ENCODE results near the gene RASAL2.
"Not testable (repeated sequence)": the region's sequence is repeated elsewhere in the genome, so short reads cannot be mapped to it uniquely, and the experiment has no call there.

Gene RASAL2

DNA sequence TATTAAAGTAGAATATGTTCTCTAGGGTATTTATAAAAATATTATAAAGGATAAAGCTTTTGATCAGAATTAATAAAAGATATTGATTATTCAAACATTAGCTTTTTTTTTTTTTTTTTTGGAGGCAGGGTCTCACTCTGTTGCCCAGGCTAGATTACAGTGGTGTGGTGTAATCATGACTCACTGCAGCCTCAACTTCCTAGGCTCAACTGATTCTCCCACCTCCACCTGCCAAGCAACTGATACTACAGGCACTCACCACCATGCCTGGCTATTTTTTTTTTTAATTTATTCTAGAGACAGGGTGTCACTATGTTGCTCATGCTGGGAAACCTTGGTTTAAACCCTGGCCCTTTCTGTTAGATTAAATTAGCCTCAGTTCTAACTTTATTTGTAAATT, 214.5 kb downstream of the RASAL2 start:
- no peaks in the 10 kb centered on the region for H3K9me3 ChIP-seq (ENCODE audit: insufficient read depth, low read length)
- no peak overlapping the region for H2AFZ ChIP-seq (ENCODE audit: low read depth, low read length)
- H3K79me2 ChIP-seq (ENCODE audit: low read length): no peaks in the 10 kb centered on the region
- no peak overlapping the region for H3K9ac ChIP-seq (ENCODE audit: low read length)
- TF ChIP-seq EZH2phosphoT487 (IDR thresholded peaks at IDR 0.05; ENCODE audit: low read depth) (no peak), CTCF (IDR thresholded peaks at IDR 0.05; ENCODE audit: low read depth, low read length) (no peak)
- no peaks in the 10 kb centered on the region for H3K36me3 ChIP-seq (replicated peaks; ENCODE audit: low read depth, low read length)
- no peak overlapping the region for H3K27ac ChIP-seq (ENCODE audit: low read length)
- H4K20me1 ChIP-seq (ENCODE audit: insufficient read depth, low read length): no peaks in the 10 kb centered on the region
- no peak overlapping the region for H3K4me3 ChIP-seq (ENCODE audit: low read length)
- no peak overlapping the region for H3K4me2 ChIP-seq (ENCODE audit: low read length)
- no peaks in the 10 kb centered on the region for H3K4me1 ChIP-seq (ENCODE audit: low read length)
- peaks cover 21% of the 10 kb centered on the region for H3K27me3 ChIP-seq (ENCODE audit: low read depth, low read length)

- no peak overlapping the region for H3K4me2 ChIP-seq (ENCODE audit: low read length)
- peak; percentile 93 for TF ChIP-seq CTCF (IDR thresholded peaks at IDR 0.05; ENCODE audit: low read depth, low read length)
- TF ChIP-seq EZH2phosphoT487 (IDR thresholded peaks at IDR 0.05; ENCODE audit: low read depth): no peak
These were observed 216.8 kb downstream of the RASAL2 start for GRCh38 chr1:178310685-178311105.

DNA sequence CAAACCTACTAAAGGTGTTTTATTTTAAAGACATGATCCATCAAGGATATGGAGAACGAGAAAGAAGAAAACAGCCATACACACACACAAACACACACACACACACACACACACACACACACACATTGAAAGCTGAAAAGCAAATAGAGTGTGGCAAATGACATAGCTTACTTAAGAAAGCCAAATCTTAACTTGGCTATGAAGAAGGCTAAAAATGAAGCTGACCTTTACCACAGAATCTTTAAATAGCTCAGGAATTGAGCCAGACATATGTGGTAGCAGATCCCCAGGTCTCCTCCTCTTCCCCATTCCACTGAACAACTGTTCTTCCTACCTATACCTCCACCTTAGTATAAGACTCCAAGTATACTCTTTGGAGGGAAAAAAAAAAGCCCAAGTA, 217.3 kb downstream of the RASAL2 start:
- Histone ChIP-seq H4K20me1 (ENCODE audit: insufficient read depth, low read length) (no peaks in the 10 kb centered on the region), H3K4me2 (ENCODE audit: low read length) (no peak overlapping the region), H3K36me3 (replicated peaks; ENCODE audit: low read depth, low read length) (no peaks in the 10 kb centered on the region), H3K9ac (ENCODE audit: low read length) (no peak overlapping the region), H3K79me2 (ENCODE audit: low read length) (no peaks in the 10 kb centered on the region), H3K27ac (ENCODE audit: low read length) (no peak overlapping the region), H3K9me3 (ENCODE audit: insufficient read depth, low read length) (no peaks in the 10 kb centered on the region), H2AFZ (ENCODE audit: low read depth, low read length) (no peak overlapping the region), H3K4me3 (ENCODE audit: low read length) (no peak overlapping the region), H3K27me3 (ENCODE audit: low read depth, low read length) (peaks cover 18% of the 10 kb centered on the region), H3K4me1 (ENCODE audit: low read length) (no peaks in the 10 kb centered on the region)
- TF ChIP-seq CTCF (IDR thresholded peaks at IDR 0.05; ENCODE audit: low read depth, low read length) (no peak), EZH2phosphoT487 (IDR thresholded peaks at IDR 0.05; ENCODE audit: low read depth) (no peak)

More at GRCh38 chr1:178310685-178311105, 216.8 kb downstream of the RASAL2 start:
- Histone ChIP-seq H4K20me1 (ENCODE audit: insufficient read depth, low read length) (no peaks in the 10 kb centered on the region), H3K4me3 (ENCODE audit: low read length) (no peak overlapping the region), H3K9me3 (ENCODE audit: insufficient read depth, low read length) (no peaks in the 10 kb centered on the region), H3K4me1 (ENCODE audit: low read length) (no peaks in the 10 kb centered on the region), H3K36me3 (replicated peaks; ENCODE audit: low read depth, low read length) (no peaks in the 10 kb centered on the region), H3K27ac (ENCODE audit: low read length) (no peak overlapping the region), H3K27me3 (ENCODE audit: low read depth, low read length) (peaks cover 19% of the 10 kb centered on the region), H3K9ac (ENCODE audit: low read length) (no peak overlapping the region), H2AFZ (ENCODE audit: low read depth, low read length) (no peak overlapping the region), H3K79me2 (ENCODE audit: low read length) (no peaks in the 10 kb centered on the region)

GRCh38 chr1:178320280-178320982, 226.5 kb downstream of the RASAL2 start:
- H3K9me3 ChIP-seq (ENCODE audit: insufficient read depth, low read length); H3K4me3 ChIP-seq (ENCODE audit: low read length); H4K20me1 ChIP-seq (ENCODE audit: insufficient read depth, low read length); H3K27ac ChIP-seq (ENCODE audit: low read length); H3K36me3 ChIP-seq (replicated peaks; ENCODE audit: low read depth, low read length); H3K9ac ChIP-seq (ENCODE audit: low read length); H3K79me2 ChIP-seq (ENCODE audit: low read length); H3K4me2 ChIP-seq (ENCODE audit: low read length); H2AFZ ChIP-seq (ENCODE audit: low read depth, low read length); H3K27me3 ChIP-seq (ENCODE audit: low read depth, low read length): not testable (repeated sequence)
- H3K4me1 ChIP-seq (ENCODE audit: low read length): peaks cover 17% of the 10 kb centered on the region
